OCI-LY3 (cell line): Measurements from ENCODE around the gene DVL2.
"Not testable (repeated sequence)": the region's sequence is repeated elsewhere in the genome, so short reads cannot be mapped to it uniquely, and the experiment has no call there.

Experiments
- H2AFZ ChIP-seq: fragments of 200-600, 300-600 bp; shearing (Covaris generic); 2 replicates; pipeline ENCODE4 v1.6.0; 2014; ENCODE audit warnings: antibody characterized with exemption, low read depth, low read length
- H3K27ac ChIP-seq: fragments of 200-600, 300-600 bp; sonication (generic); 2 replicates; pipeline ENCODE4 v1.5.1; 2014; ENCODE audit warnings: mild to moderate bottlenecking, low read length, moderate library complexity, mixed read lengths
- H3K27me3 ChIP-seq: fragments of 200-600, 300-600 bp; sonication (generic); 2 replicates; pipeline ENCODE4 v1.6.1; 2014; ENCODE audit warnings: low read depth, low read length, mixed read lengths
- H3K36me3 ChIP-seq: fragments of 200-600, 300-600 bp; sonication (generic); replicated peaks from 2 replicates; pipeline ENCODE3; 2014; ENCODE audit warnings: low read depth, low read length, mixed read lengths
- H3K4me1 ChIP-seq: fragments of 300-600, 200-600 bp; sonication (generic); 2 replicates; pipeline ENCODE4 v1.6.1; 2014; ENCODE audit warnings: low read length, mixed read lengths
- H3K4me2 ChIP-seq: fragments of 200-600, 300-600 bp; sonication (generic); 2 replicates; pipeline ENCODE4 v1.6.1; 2014; ENCODE audit warnings: low read length, mixed read lengths
- H3K4me3 ChIP-seq: fragments of 300-600, 200-600 bp; sonication (generic); 2 replicates; pipeline ENCODE4 v1.5.1; 2014; ENCODE audit warnings: antibody characterized with exemption, mild to moderate bottlenecking, low read length, moderate library complexity
- H3K79me2 ChIP-seq: fragments of 300-600, 200-600 bp; shearing (Covaris generic); 2 replicates; pipeline ENCODE4 v1.6.1; 2014; ENCODE audit warnings: mild to moderate bottlenecking, low read length, mixed read lengths
- H3K9ac ChIP-seq: fragments of 300-600, 200-600 bp; shearing (Covaris generic); 2 replicates; pipeline ENCODE4 v1.6.0; 2014; ENCODE audit warnings: mild to moderate bottlenecking, low read length, moderate library complexity
- H3K9me3 ChIP-seq: fragments of 200-600, 300-600 bp; shearing (Covaris generic); 2 replicates; pipeline ENCODE4 v1.6.1; 2014; ENCODE audit warnings: low read length, mixed read lengths; ENCODE audit not compliant: insufficient read depth
- H4K20me1 ChIP-seq: fragments of 200-600, 300-600 bp; sonication (generic); 2 replicates; pipeline ENCODE4 v1.6.1; 2016; ENCODE audit warnings: low read length, mixed read lengths; ENCODE audit not compliant: insufficient read depth
- EZH2phosphoT487 ChIP-seq: fragments of 200-600 bp; shearing (Covaris generic); IDR thresholded peaks from 2 replicates; pipeline ENCODE4 v1.6.1; 2018; ENCODE audit warnings: antibody characterized with exemption, mixed run types, low read depth
- TF ChIP-seq, protein P1 (sequence below): fragments of 200-600, 300-600 bp; sonication (generic); IDR thresholded peaks from 2 replicates; pipeline ENCODE4 v1.5.1; 2014; ENCODE audit warnings: antibody characterized with exemption, low read length, low read depth

The DVL2 gene

DNA sequence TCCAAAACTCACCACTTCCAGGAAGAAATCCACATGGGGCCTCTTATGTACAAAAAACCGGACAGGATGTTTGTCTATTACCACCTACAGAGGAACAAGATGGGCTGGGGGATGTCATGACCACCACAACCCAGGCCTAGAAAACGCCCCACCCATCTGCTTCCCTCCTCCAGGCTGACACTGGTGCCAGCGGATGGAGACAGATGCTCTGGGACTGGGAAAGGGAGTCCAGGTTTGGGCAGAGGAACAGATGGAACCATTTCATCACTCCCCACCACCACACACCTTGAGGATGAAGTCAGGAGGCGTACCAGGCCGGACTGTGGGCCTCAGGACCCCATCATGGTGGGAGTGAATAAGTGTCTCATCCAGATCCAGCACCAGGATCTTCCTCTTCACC lies 12.5 kb upstream of the DVL2 start:
- Histone ChIP-seq H3K4me3 (no peak overlapping the region), H3K36me3 (peaks cover 5% of the 10 kb centered on the region), H3K4me2 (no peak overlapping the region), H3K79me2 (peaks cover 61% of the 10 kb centered on the region), H3K27me3 (no peaks in the 10 kb centered on the region), H3K4me1 (peaks cover 14% of the 10 kb centered on the region), H3K9ac (no peak overlapping the region), H4K20me1 (peaks cover 8% of the 10 kb centered on the region), H2AFZ (no peak overlapping the region), H3K9me3 (no peaks in the 10 kb centered on the region), H3K27ac (no peak overlapping the region)
- TF ChIP-seq, protein P1, sequence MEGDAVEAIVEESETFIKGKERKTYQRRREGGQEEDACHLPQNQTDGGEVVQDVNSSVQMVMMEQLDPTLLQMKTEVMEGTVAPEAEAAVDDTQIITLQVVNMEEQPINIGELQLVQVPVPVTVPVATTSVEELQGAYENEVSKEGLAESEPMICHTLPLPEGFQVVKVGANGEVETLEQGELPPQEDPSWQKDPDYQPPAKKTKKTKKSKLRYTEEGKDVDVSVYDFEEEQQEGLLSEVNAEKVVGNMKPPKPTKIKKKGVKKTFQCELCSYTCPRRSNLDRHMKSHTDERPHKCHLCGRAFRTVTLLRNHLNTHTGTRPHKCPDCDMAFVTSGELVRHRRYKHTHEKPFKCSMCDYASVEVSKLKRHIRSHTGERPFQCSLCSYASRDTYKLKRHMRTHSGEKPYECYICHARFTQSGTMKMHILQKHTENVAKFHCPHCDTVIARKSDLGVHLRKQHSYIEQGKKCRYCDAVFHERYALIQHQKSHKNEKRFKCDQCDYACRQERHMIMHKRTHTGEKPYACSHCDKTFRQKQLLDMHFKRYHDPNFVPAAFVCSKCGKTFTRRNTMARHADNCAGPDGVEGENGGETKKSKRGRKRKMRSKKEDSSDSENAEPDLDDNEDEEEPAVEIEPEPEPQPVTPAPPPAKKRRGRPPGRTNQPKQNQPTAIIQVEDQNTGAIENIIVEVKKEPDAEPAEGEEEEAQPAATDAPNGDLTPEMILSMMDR: no peak
- TF ChIP-seq EZH2phosphoT487: no peak

DNA sequence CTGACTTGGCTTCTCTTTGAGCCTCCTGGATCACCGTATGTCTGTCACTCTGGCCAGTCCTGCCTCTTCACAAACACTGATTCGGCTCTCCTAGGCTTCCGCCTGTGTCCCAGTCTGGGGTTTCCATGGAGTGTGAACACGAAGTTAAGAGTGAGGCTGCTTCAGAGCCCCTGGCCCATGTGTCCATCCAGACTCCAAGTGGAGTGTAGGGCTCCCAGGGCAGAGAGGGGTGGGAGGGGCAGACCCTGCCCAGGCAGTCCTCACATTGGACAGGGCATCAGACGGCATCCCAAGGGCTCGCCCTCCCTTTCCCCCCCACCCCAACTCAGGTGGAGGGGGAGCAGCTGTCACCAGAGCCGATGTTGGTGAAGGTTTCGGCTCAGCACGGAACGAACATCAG lies 9.5 kb upstream of the DVL2 start:
- H3K36me3 ChIP-seq, H2AFZ ChIP-seq, H3K27ac ChIP-seq, H3K4me2 ChIP-seq, H4K20me1 ChIP-seq, H3K9me3 ChIP-seq, H3K4me3 ChIP-seq, H3K9ac ChIP-seq, H3K27me3 ChIP-seq: not testable (repeated sequence)
- H3K79me2 ChIP-seq: peaks cover 49% of the 10 kb centered on the region
- H3K4me1 ChIP-seq: peaks cover 25% of the 10 kb centered on the region

DNA sequence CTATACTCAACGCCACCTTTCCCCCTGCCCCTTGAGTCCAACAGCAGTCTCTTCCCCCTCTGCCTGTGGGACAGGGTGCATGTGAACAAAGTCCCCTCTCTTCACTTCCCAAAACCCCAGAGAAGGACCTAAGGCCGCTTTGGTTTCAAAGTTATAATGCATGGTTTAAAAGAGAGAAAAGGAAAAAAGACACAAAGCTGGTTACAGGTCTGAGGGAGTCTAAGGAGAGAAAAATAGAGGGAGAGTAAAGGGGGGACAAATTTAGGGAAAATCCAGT lies 9.1 kb upstream of the DVL2 start:
- TF ChIP-seq, protein P1: no peak
- TF ChIP-seq EZH2phosphoT487: no peak
- Histone ChIP-seq H3K36me3 (peaks cover 2% of the 10 kb centered on the region), H3K27me3 (no peaks in the 10 kb centered on the region), H3K9ac (peak overlapping the region; percentile 89; the same call in 1 of the 2 replicates), H3K27ac (peak overlapping the region; percentile 86; the same call in 1 of the 2 replicates), H3K79me2 (peaks cover 49% of the 10 kb centered on the region), H3K4me1 (peaks cover 23% of the 10 kb centered on the region), H3K4me3 (peak overlapping the region; percentile 94), H4K20me1 (no peaks in the 10 kb centered on the region), H3K9me3 (no peaks in the 10 kb centered on the region), H2AFZ (no peak overlapping the region), H3K4me2 (peak overlapping the region; percentile 96)

DNA sequence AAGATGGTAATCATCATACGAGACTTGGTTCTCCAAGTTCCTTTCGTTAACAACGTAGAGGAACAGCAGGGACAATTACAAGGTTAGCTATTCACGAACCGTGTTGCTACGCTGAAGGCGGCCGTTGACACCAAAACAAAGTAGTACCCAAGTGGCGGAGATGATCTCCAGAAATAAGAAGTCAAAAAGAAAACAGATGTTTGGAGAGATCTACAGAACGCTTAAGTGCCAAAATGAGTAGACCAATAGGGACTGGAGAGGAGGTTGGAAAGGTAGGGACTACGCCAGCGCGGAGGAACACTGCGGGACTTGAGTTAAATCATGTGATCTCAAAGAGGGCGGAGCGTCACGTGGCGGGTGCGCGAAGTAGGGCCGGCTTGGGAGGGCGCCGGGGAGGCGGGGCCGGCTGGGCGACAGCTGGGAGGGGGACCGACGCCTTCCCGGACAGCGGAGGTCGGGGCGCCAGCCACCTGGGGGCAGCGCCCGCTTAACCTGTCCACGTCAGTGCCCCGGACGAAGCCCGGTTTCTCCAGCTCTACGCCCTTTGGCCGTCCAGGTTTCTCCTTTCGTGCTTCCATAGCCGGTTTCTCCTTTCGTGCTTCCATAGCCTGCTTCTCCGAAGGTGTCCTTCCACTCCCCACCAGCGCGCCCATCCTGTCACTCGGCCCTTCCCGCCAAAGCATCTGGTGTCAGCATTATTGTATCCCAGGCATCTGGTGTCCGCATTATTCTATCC lies 8.6 kb upstream of the DVL2 start:
- Histone ChIP-seq H3K9me3 (no peaks in the 10 kb centered on the region), H3K27me3 (no peaks in the 10 kb centered on the region), H4K20me1 (no peaks in the 10 kb centered on the region), H3K4me3 (peak overlapping the region; percentile 94), H3K36me3 (peaks cover 2% of the 10 kb centered on the region), H3K79me2 (peaks cover 47% of the 10 kb centered on the region), H3K9ac (peak overlapping the region; percentile 89), H3K4me2 (peak overlapping the region; percentile 96), H3K27ac (peak overlapping the region; percentile 86), H2AFZ (peak overlapping the region; percentile 93), H3K4me1 (peaks cover 23% of the 10 kb centered on the region)
- TF ChIP-seq EZH2phosphoT487: no peak
- TF ChIP-seq, protein P1: no peak
